ENCODE data around the gene PITX2.

The PITX2 gene

GRCh38 chr4:110623718-110624397 is 981 bp upstream of the PITX2 start:
- DNase-seq (ENCODE audit: low read depth) = peak; percentile 62

GRCh38 chr4:110621839-110622751 is 782 bp downstream of the PITX2 start:
- peak; percentile 38 for DNase-seq (ENCODE audit: low read depth)

DNA sequence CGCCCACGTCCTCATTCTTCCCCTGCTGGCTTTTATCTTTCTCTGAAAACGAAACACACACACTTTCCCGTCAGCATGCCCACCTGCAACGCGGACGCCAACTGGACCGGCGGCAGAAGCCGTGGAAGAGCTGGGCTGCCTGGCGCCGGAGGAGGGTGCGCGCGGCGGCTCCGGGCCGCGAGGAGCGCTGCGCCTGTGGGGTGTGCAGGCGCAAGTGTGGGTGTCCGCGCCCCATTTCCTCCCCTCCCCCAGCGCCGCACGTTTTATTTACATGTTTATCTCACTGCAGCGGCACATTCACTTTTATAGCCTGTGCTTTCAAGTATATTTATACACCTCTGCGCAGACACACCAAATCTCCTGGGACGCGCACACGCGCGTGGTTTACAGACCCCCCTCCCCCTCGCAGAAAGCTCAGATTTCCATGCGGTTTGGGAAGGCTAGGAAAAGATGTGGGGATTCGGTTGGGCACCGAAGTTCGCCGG is 1.5 kb downstream of the PITX2 start:
- peak; percentile 48 for DNase-seq (ENCODE audit: low read depth)

DNA sequence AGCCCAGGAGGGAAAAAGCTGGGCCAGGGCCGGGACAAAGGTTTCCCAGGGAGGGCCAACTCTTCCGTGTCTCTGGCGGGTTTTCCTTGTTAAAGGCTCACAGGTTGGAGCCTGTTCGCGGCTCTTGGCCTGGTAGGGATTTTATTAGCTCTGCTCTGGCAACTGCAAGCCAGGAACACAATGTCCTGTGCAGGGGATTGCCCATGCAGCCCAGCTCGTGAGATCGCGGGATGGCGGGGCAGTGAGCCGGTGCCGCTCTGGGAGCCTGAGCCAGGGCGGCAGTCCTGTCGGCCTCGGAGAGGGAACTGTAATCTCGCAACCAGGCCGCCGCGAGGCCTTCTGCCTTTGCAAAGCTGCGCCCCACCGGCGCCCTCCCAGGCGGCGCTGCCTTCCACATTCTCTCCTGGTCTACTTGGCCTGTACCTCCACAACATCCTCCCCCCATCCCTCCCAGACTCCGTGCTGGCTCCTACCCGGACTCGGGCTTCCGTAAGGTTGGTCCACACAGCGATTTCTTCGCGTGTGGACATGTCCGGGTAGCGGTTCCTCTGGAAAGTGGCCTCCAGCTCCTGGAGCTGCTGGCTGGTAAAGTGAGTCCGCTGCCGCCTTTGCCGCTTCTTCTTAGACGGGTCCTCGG is 2.1 kb downstream of the PITX2 start:
- DNase-seq (ENCODE audit: low read depth) = peak; percentile 65

- DNase-seq (ENCODE audit: low read depth) = no peak
Measured at GRCh38 chr4:110620322-110620690, 2.6 kb downstream of the PITX2 start.

DNA sequence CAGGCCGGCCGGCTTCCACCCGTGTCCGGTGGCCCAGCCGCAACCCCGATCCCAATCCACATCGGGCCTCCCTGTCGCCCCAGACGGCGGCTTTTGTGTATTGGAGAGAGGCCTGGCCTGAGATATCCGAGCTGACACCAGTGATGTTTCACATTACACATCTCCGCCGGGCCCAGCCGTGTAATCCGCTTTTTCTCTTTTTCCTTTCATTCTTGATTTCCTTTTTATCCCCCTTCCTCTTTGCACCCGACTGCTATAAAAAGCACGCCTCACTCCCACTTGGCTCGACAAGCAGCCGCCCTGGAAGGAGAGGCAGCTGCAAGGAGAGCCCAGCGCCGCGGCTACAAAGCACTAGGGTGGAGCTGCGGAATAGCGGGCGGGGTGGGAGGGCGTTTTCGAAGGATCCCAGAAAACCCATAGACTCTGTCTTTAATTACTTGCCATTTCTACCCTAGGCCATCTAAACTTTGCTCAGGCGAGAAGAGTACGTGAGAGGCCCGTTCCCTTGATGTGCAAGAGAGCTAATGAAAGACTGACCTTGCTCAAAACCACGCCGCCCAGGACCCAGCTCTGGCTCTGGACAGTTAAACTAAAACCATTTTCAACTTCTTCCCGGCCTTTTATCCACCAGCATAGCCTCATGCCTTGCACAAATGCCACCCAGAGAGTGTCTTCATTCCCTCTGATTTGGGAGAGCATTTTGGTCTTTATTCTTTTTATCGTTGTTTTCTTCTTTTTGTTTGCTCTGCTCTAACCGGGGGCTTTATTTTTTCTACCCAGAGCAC is 3.2 kb downstream of the PITX2 start:
- DNase-seq (ENCODE audit: low read depth) = peak; percentile 43

- peak; percentile 74 for DNase-seq (ENCODE audit: low read depth)
Measured at GRCh38 chr4:110618581-110619462, 4.1 kb downstream of the PITX2 start.

DNA sequence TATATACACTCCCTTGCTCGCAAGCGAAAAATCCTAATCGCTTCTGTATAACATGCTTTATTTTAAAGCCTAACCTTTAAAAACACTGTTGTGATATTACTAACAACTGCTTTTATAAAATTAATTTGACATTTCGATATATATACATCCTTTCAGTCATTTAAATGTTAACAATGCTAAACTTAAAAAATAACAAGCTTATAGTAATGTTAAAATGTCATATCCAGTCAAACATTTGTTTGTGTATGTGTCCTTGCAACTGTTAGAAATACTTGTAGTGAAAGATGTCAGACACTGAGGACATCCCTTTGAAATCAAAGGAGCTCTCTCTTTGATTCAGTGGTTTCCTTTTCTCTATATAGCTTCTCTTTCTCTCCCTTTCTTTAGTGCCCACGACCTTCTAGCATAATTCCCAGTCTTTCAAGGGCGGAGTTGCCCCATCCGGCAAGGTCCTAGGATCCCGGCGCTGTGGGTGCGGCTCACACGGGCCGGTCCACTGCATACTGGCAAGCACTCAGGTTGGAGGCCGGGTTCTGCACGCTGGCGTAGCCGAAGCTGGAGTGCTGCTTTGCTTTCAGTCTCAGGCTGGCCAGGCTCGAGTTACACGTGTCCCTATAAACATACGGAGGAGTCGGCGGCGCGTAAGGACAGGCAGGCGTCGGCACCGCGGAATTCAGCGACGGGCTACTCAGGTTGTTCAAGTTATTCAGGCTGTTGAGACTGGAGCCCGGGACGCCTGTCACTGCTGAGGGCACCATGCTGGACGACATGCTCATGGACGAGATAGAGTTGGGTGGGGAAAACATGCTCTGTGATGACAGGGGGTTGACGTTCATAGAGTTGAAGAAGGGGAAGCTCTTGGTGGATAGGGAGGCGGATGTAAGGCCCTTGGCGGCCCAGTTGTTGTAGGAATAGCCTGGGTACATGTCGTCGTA is 5.0 kb downstream of the PITX2 start:
- peak; percentile 80 for DNase-seq (ENCODE audit: low read depth)

GRCh38 chr4:110617075-110617640 is 5.7 kb downstream of the PITX2 start:
- peak; percentile 34 for DNase-seq (ENCODE audit: low read depth)

- peak; percentile 57 for DNase-seq (ENCODE audit: low read depth)
Measured at GRCh38 chr4:110616238-110617074, 6.4 kb downstream of the PITX2 start.

- peak; percentile 54 for DNase-seq (ENCODE audit: low read depth)
Measured at GRCh38 chr4:110615353-110616237, 7.3 kb downstream of the PITX2 start.

- no peak for DNase-seq (ENCODE audit: low read depth)
Measured at GRCh38 chr4:110614976-110615352, 7.9 kb downstream of the PITX2 start.

- DNase-seq (ENCODE audit: low read depth) = no peak
Measured at GRCh38 chr4:110614173-110614963, 8.5 kb downstream of the PITX2 start.

GRCh38 chr4:110613745-110614144 is 9.1 kb downstream of the PITX2 start:
- DNase-seq (ENCODE audit: low read depth) = no peak

DNA sequence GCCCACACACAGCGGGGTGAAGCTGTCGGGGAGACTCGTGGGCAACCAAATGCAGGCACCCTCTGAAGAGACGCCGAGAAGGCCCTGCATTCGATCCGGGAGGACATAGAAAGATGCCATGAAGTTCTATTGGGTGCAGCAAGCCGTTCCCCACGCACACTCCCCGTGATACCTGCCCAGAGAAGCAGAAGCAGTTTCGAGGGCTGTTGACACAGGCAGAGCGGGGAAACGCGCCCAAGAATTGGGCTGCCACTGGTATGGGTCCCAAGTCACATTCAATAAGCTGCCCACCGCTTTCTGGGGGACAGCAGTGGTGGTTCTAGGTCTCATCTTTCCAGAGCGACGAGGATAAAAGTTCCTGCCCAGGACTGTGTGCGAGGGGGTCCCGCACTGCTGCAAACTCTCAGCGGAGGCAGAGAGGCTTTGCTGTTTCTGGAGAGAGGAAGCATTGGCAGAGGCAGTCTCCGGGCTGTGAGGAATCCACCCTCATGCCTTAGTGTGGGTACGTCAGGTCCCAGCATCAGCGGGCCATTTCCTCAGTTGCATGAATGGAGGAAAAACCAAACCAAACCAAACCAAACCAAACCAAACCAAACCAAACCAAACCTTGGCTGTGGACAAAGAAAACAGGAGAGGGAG is 10.1 kb downstream of the PITX2 start:
- DNase-seq (ENCODE audit: low read depth) = no peak

- peak; percentile 72 for DNase-seq (ENCODE audit: low read depth)
Measured at GRCh38 chr4:110611968-110612447, 10.9 kb downstream of the PITX2 start.

All from amniotic epithelial cell (primary cell).